Osteocyte (in vitro differentiated cells): ENCODE results near the gene ACADS. TPM values are rescaled to one million over a fixed set of nuclear protein-coding genes. Genes with fewer than 3 reads are reported as not detected.
A peak's percentile ranks its signal among the peaks of the same experiment; 100 is the strongest.

Source experiments
- DNase-seq: peaks from one replicate; pipeline ENCODE4 v3.0.0; 2021; ENCODE audit warnings: mixed read lengths; ENCODE audit not compliant: unreplicated experiment; ENCODE audit errors: extremely low spot score
- H3K27ac Mint-ChIP-seq: one replicate; pipeline ENCODE4 v1.8.0; 2021; ENCODE audit warnings: mild to moderate bottlenecking, mixed read lengths; ENCODE audit not compliant: unreplicated experiment
- H3K27me3 Mint-ChIP-seq: one replicate; pipeline ENCODE4 v1.8.0; 2021; ENCODE audit warnings: mixed read lengths; ENCODE audit not compliant: unreplicated experiment
- H3K36me3 Mint-ChIP-seq: one replicate; pipeline ENCODE4 v1.8.0; 2021; ENCODE audit warnings: mixed read lengths; ENCODE audit not compliant: unreplicated experiment
- H3K4me1 Mint-ChIP-seq: one replicate; pipeline ENCODE4 v1.8.0; 2021; ENCODE audit warnings: mixed read lengths; ENCODE audit not compliant: unreplicated experiment
- H3K4me3 Mint-ChIP-seq: one replicate; pipeline ENCODE4 v1.8.0; 2021; ENCODE audit warnings: mild to moderate bottlenecking, moderate library complexity, mixed read lengths; ENCODE audit not compliant: unreplicated experiment
- H3K9me3 Mint-ChIP-seq: one replicate; pipeline ENCODE4 v1.8.0; 2021; ENCODE audit warnings: mixed read lengths; ENCODE audit not compliant: unreplicated experiment
- total RNA-seq: library from RNA; stranded (reverse); gene quantifications from 2 replicates; pipeline ENCODE4 v1.2.1, GENCODE V29; 2021
- TF ChIP-seq, protein P1 (sequence below): fragments of 200-600 bp; sonication (generic); IDR thresholded peaks from 2 replicates; pipeline ENCODE4 v1.5.0; 2021; ENCODE audit warnings: antibody characterized with exemption, mild to moderate bottlenecking, moderate library complexity

The ACADS gene
- total RNA-seq, 1 donor from 2014 or later = 4.9 TPM

DNA sequence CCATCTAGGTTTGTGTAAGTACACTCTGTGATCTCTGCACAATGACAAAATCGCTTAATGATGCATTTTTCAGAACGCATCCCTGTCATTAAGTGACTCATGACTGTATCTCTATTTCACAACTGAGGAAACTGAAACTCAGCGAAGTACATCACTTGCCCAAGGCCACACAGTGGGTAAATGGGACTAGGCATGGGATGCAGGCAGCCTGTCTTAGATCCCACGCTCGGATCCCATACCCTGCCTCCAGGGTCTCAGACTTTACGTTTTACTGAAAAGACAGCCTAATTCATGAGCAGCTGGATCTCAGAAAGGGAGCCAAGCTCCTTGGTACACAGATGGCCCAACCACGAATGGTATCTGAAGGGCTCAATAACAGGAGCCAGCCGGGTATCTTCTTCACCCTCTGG, 41.1 kb upstream of the ACADS start:
- Mint-ChIP-seq H3K4me3 (peak overlapping the region; percentile 43), H3K36me3 (no peaks in the 10 kb centered on the region), H3K27ac (no peak overlapping the region), H3K27me3 (peaks cover under 1% of the 10 kb centered on the region), H3K9me3 (no peaks in the 10 kb centered on the region), H3K4me1 (peaks cover 19% of the 10 kb centered on the region)
- no peak for DNase-seq
- TF ChIP-seq, protein P1, sequence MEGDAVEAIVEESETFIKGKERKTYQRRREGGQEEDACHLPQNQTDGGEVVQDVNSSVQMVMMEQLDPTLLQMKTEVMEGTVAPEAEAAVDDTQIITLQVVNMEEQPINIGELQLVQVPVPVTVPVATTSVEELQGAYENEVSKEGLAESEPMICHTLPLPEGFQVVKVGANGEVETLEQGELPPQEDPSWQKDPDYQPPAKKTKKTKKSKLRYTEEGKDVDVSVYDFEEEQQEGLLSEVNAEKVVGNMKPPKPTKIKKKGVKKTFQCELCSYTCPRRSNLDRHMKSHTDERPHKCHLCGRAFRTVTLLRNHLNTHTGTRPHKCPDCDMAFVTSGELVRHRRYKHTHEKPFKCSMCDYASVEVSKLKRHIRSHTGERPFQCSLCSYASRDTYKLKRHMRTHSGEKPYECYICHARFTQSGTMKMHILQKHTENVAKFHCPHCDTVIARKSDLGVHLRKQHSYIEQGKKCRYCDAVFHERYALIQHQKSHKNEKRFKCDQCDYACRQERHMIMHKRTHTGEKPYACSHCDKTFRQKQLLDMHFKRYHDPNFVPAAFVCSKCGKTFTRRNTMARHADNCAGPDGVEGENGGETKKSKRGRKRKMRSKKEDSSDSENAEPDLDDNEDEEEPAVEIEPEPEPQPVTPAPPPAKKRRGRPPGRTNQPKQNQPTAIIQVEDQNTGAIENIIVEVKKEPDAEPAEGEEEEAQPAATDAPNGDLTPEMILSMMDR = no peak

DNA sequence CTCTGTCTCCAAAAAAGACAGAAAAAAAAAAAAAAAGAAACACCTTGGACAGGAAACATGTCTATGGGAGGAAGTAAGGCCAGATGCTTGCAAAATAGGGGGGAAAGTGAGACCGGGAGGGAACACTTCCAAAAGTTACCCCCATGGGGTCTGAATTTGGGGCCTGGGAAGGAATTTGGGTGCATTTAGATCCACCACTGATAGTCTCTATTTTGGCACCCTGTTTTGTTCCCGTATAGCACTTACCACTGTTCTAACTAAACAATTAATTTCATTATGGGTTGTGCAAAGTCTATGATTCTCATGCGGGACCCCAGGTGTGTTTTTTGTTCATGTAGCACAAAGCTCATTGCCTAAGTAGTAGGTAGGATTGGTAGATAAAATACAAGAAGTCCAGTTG, 40.1 kb upstream of the ACADS start:
- no peaks in the 10 kb centered on the region for H3K36me3 Mint-ChIP-seq
- H3K27me3 Mint-ChIP-seq = no peaks in the 10 kb centered on the region
- peak overlapping the region; percentile 91 for H3K4me3 Mint-ChIP-seq
- no peaks in the 10 kb centered on the region for H3K9me3 Mint-ChIP-seq
- TF ChIP-seq, protein P1 = no peak
- peaks cover 27% of the 10 kb centered on the region for H3K4me1 Mint-ChIP-seq
- peak overlapping the region; percentile 96 for H3K27ac Mint-ChIP-seq
- no peak for DNase-seq

DNA sequence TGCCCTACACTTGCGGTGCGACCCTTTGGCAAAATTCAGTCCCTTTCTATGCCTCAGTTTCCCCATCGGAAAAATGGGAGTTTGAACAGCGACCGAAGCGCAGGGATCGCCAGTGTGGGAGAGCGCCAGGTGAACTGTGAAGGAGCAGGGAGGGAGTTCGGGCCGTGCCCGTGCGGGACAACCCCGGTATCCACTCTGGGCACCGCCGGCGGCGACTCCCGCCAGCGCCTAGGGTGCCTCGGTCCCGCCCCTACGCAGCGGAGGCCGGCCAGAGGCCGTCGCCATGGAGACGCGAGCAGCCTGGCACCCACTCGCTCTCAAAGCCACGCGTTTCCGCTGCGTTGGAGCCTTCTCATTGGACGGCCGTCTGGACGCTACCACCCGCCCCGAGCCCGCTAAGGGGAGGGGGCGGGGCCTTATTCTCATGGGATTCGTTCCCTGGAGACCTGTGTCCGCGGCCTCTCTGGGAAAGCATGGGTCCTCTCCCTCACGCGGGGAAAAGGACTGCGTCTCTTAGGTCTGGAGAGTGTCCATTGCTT, 39.4 kb upstream of the ACADS start:
- H3K27ac Mint-ChIP-seq = peak overlapping the region; percentile 96
- no peaks in the 10 kb centered on the region for H3K27me3 Mint-ChIP-seq
- peak overlapping the region; percentile 91 for H3K4me3 Mint-ChIP-seq
- peak; percentile 98 for DNase-seq
- H3K36me3 Mint-ChIP-seq = no peaks in the 10 kb centered on the region
- TF ChIP-seq, protein P1 = no peak
- peaks cover 30% of the 10 kb centered on the region for H3K4me1 Mint-ChIP-seq
- H3K9me3 Mint-ChIP-seq = no peaks in the 10 kb centered on the region

DNA sequence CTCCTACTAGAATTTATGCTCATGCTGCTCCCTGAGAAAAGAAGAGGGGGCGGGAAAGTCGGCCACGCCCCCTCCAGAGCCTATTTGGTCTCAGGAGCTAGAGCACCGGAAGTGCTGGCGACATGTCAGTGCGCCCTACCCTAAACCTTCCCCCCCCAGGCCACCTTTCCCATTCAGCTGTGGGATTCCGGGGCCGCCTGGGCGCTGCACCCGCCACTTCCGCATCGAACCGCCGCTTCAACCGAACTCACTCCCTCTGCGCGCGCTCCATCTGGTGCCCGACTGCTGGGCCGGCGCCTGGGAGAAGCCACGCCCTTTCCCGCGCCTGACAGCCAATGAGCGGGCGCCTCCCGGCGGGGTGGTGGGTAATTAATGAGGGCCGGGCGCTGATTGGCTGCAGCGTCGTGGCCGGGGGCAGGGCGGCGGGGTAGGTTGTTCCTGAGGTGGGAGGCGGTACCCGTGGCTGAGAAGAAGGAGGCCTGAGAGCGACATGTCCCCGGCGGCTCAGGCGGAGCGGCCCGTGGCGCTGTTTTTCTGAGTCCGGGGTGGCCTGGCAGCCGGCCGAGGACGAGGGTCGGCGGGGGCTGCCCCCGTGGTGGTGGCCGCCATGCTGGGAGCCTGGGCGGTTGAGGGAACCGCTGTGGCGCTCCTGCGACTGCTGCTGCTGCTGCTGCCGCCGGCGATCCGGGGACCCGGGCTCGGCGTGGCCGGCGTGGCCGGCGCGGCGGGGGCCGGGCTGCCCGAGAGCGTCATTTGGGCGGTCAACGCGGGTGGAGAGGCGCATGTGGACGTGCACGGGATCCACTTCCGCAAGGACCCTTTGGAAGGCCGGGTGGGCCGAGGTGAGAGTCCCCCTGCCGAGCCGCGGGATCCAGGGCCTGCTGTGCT, 38.7 kb upstream of the ACADS start, which contains the start of gene MLEC:
TSS of gene MLEC (plus strand) at position 460 of the 888 bp plus-strand sequence. CDS start at position 608, 148 bp downstream.
- Mint-ChIP-seq H3K36me3 (no peaks in the 10 kb centered on the region), H3K27ac (peak within 1 kb of the TSS; percentile 96), H3K4me1 (peaks cover 34% of the 10 kb centered on the region), H3K9me3 (no peaks in the 10 kb centered on the region), H3K4me3 (peak within 1 kb of the TSS; percentile 91), H3K27me3 (no peaks in the 10 kb centered on the region)
- TF ChIP-seq, protein P1 = no peak
- DNase-seq = peak; percentile 100
